Tongue (tissue), 2 donors: Measurements from ENCODE around the gene HAL. TPM values are rescaled to one million over a fixed set of nuclear protein-coding genes. Genes with fewer than 3 reads are reported as not detected.
A peak's percentile ranks its signal among the peaks of the same experiment; 100 is the strongest.

ENCODE experiments used
- DNase-seq: peaks from one replicate; pipeline ENCODE4 v3.0.0-alpha.2; 2015
- total RNA-seq: library from RNA; depleted of rRNA; stranded (reverse); fragments of >200 nt; gene quantifications from one replicate; pipeline ENCODE4 v1.2.3, GENCODE V29; 2014

Gene HAL
- 0.51 TPM for total RNA-seq

- DNase-seq: no peak
Observed at GRCh38 chr12:95996034-95996658, at the start of gene HAL. TSS of gene HAL (minus strand) at chr12:95996344. CDS start at chr12:95995910, 434 bp downstream.

DNA sequence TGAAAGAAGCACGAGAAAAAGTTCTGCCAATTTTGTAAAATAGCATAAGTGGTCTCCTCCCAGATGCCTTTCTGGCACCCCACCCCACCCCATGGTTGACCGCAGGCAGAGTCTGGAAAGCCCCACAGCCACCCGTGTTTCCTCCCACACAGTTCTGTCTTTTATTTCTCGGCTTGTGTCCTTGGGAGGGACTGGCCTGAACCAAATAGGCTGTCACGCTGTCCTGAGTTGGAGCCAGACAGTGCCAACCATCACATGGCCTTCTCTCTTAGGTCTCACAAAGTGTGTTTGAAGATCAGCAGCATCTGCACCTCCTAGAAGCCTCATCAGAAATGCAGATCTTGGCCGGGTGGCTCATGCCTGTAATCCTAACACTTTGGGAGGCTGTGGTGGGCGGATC, 49.4 kb upstream of the HAL start:
- DNase-seq: no peak

- DNase-seq: no peak
Observed at GRCh38 chr12:96044943-96045290, 48.8 kb upstream of the HAL start.

DNA sequence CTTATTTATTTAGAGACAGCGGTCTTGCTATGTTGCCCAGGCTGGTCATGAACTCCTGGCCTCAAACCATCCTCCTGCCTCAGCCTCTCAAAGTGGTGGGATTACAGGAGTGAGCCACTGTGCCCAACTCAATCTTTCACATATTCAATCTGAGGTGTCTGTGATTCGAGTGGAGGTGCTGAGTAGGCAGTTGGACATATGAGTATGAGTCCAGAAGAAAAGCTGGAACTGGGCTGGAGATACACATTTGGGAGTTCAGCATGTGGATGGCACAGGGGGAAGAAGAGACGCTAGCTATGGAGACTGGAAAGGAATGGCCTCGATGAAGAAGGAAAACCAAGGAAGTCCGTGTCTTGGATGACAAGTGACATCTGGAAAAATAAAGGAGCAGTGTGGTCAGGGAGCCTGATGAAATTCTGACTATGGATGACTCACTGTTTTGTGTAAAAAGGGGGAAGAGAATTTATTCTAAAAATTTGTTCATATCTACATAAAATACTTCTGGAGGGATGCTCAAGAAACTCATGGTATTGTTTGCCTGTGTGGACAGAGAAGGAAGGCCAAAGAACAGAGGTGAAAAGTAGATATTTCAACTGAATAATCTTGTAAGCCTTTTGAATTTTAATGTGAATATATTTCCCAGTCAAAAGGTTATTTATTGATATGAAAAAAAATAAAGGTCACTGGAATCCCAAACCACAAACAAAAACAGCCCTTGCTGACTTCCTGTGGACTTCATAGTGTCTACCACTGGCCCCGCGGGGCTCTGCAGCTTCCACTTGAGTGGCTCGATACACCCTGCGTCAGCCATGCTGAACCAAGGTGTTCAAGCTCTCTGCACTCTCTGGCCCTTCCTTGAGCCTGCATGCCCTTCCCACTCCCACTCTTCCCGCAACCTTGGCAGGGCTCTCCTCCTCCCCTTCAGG, 48.1 kb upstream of the HAL start:
- no peak for DNase-seq

DNA sequence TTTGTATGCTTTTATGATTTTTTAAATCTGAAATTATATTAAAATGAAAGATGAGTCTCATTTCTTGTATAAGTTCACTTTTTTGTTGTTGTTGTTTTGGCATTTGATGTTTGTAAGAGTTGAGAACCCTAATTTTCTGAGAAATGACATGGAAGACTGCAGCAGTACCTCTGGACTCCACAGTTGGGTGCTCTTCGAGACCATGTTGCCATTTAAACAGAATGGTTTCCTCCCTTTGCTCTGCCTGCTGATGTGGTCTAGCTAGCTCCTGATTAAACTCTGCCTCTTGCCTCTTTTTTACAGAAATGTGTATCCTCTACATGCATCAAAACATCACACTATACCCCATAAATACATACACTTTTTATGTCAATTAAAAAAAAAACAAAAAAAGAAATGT, 45.0 kb upstream of the HAL start:
- no peak for DNase-seq

DNA sequence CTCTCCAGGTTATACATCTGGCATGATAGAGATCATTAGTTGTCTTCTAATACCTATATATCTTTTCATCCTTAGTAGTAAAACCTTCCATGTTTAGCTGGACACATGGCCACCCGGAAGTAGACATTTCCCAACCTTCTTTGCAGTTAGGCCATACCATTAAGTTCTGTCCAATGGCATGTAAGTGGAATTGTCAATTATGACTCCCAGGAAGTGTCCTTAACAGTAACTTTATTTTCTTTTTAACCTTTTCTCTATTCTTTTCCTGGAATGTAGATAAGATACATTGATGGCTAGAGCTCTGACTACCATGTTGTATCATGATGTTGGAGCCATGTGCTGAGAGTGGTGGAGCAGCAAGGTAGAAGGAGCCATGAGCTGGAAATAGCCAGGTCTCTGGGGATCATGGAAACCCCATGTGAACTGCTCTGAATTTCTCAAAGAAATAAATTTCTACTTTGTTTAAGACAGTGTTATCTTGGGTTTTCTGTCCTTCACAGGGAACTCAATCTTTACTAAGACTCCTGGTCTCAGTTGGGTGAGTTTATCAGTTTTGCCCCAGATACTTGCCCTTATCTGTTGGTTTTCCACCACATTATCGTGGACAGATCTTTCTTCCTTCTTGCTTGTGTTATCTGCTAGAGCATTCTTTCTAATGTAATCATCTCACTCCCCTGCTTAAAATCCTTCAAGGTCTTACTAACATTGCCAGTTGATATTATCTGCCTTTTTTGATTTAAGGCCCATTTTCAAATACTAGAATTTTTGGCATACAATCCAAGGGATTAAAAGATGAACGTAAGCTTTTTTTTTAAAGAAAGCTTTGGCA, 44.4 kb upstream of the HAL start:
- no peak for DNase-seq

- DNase-seq: no peak
Observed at GRCh38 chr12:96039516-96039915, 43.4 kb upstream of the HAL start.

GRCh38 chr12:96036765-96037455, 40.8 kb upstream of the HAL start:
- DNase-seq: no peak

GRCh38 chr12:96035283-96036236, 39.4 kb upstream of the HAL start, which contains the start of gene LTA4H:
TSS of gene LTA4H (minus strand) at chr12:96035587. CDS start at chr12:96035519, 68 bp downstream.
- DNase-seq: peak; percentile 100

GRCh38 chr12:96034621-96035282, 38.6 kb upstream of the HAL start:
- DNase-seq: peak; percentile 57

DNA sequence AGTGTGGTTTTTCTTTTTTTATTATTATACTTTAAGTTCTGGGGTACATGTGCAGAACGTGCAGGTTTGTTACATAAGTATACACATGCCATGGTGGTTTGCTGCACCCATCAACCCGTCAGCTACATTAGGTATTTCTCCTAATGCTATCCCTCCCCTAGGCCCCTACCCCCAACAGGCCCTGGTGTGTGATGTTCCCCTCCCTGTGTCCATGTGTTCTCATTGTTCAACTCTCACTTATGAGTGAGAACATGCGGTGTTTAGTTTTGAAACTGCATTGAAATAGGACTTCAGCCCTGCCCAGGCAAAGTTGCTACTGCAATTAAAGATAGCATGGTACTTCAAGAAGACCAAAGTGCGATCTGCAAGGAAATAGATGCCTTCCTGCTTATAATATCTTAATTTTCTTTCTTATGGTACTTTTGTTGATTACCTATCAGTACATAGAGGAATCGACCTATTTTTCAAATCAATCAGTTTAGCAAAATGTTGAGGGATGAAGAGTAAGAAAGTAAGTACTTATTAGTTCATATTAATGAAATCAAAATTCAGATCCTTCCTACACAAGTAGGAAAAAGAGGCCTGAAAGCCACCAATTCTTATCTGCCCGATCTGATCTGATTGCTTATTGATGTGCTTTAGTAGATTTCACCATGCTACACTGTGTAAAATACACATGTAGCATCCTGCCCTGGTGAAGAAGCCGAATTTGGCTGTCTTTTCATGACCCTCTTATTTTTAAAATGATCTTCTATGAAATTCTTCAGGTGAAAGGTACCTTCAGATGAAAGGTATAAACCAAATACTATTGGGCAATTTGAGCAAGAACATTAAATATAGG, 37.6 kb upstream of the HAL start:
- no peak for DNase-seq

DNA sequence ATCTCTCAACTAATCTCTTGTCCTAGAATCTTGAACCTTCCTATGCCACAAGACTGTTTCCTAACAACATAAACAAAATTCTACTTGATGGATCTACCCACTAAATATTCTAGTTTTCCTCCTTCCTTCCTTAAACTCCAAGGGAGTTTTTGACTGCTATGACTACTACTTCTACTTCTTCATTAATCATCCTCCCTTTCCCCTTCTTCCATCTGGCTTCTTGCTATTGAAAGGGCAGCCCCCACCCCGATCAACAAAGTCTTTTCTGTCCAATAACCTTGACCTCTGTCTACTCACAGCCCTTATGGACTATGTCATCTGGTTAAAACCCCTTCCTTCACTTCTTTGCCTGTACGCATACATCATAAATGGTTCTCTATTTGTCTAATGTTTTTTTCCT, 33.7 kb upstream of the HAL start:
- DNase-seq: no peak

GRCh38 chr12:96028538-96028937, 32.4 kb upstream of the HAL start:
- no peak for DNase-seq

DNA sequence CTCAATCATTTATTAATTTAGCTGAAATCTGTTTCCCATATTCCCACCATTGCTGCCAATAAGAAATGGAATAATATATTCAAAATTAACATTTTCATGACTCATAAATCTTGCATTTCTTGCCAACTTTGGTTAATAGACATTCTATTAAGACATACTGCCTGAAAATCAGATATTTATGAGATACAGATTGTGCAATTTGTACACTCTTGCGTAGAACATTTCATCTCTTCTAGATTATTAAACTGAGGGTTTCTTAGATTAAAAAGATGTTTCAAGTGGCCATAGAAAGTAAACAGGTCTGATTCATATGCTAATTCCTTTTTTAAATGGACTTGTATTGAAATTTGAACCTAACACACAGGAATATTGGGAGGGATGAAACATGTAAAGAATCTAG, 30.2 kb upstream of the HAL start:
- no peak for DNase-seq

DNA sequence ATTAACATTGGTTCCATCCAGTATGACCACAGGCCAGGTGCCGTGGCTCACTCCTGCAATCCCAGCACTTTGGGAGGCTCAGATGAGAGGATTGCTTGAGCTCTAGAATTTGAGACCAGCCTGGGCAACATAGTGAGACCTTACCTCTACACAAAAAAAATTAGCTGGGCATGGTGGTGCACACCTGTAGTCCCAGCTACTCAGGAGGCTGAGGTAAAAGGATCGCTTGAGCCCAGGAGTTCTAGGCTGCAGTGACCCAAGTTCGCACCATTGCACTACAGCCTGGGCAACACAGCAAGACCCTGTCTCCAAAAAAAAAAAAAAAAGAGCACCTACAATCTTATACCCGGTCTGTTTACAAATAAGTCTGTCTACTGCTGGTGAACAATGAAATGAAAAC, 29.4 kb upstream of the HAL start:
- no peak for DNase-seq

DNA sequence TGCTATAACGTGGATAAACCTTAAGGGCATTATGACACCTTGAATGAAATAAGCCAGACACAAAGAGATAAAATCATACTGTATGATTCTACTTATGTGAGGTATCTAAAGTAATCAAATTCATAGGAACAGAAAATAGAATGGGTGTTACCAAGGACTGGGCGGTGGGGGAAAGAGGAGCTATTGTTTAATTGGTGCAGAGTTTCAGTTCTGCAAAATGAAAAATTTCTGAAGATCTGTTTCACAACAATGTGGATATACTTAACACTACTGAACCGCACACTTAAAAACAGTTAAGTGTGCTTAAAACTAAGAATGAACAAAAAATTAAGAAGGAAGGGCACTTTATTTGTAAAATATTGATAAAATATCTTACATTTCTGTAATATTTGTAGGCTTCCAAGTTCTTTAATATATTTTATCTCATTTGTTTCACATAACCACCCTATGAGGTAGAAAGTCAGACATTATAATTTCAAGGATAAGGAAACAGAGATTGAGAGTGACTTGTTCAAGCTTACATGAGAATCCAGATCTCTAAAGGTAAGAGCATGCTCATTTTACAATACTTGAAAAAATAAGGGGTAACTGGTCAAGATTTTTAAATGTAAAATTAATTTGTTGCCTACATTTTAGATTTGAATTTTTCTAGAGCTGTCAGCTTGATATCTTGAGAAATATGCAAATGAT, 24.3 kb upstream of the HAL start:
- DNase-seq: no peak

DNA sequence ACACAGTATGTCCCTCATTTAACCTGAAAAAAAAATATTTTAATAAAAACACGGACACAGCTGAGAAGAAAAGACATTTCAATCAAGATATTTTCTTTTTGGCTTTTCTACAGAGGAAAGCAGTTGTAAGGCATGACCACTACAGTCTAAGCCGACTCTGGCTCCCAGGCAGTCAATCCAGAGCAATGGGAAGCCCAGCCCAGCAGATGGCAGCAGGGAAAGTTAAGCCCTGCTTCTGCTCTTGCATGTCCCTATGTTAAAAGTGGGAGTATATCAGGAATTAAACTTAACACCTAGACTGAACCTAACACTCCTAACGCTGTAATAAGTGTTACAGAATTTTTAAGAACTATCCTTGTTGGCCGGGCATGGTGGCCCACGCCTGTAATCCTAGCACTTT, 19.5 kb upstream of the HAL start:
- peak; percentile 34 for DNase-seq

DNA sequence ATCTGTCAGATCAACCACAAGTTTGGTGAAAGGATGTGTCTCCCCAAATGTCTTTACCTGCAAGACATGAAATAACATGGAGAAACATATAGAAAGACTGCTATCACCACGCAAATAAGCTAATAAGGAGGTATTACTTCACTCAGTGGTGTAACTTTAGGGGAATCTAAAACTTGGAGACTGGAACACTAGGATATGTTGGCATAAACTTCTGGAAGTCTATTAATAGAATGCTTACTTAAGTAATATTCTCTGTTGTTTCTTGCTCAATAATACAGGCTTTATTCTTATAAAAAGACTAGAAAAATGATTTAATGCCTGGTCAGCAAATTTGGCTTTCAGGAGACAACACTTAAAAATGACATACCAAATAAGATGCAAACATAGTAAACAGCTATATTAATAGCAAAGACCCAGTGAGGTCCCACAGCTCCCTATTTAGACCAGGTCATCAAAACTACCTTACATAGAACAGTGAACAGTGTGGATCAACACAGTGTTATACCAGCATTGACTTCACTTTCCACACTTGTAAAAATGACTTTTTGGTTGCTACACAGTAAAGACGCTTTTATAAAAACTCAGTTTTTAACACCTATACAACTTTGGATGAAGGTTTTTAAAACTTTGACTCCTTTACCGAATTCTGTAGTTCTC, 18.9 kb upstream of the HAL start:
- no peak for DNase-seq
